ENCODE measurements around the gene USP12.
"Not testable (repeated sequence)": the region's sequence is repeated elsewhere in the genome, so short reads cannot be mapped to it uniquely, and the experiment has no call there.

Gene USP12

GRCh38 chr13:27149702-27150101 lies 21.9 kb downstream of the USP12 start:
- no peak for DNase-seq (ENCODE audit: low read depth)

GRCh38 chr13:27148900-27149299 lies 22.7 kb downstream of the USP12 start:
- no peak for DNase-seq (ENCODE audit: low read depth)

- no peak for DNase-seq (ENCODE audit: low read depth)
Observed at GRCh38 chr13:27147530-27148170, 24.0 kb downstream of the USP12 start.

GRCh38 chr13:27141746-27142145 lies 29.9 kb downstream of the USP12 start:
- no peak for DNase-seq (ENCODE audit: low read depth)

- not testable (repeated sequence) for DNase-seq (ENCODE audit: low read depth)
Observed at GRCh38 chr13:27141159-27141558, 30.5 kb downstream of the USP12 start.

GRCh38 chr13:27140060-27140459 lies 31.6 kb downstream of the USP12 start:
- no peak for DNase-seq (ENCODE audit: low read depth)

GRCh38 chr13:27139565-27139964 lies 32.0 kb downstream of the USP12 start:
- DNase-seq (ENCODE audit: low read depth), result no peak

- no peak for DNase-seq (ENCODE audit: low read depth)
Observed at GRCh38 chr13:27138457-27139093, 33.0 kb downstream of the USP12 start.

GRCh38 chr13:27137759-27138158 lies 33.9 kb downstream of the USP12 start:
- no peak for DNase-seq (ENCODE audit: low read depth)

GRCh38 chr13:27135023-27135422 lies 36.6 kb downstream of the USP12 start:
- DNase-seq (ENCODE audit: low read depth), result no peak

- DNase-seq (ENCODE audit: low read depth), result no peak
Observed at GRCh38 chr13:27133889-27134288, 37.7 kb downstream of the USP12 start.

GRCh38 chr13:27132538-27132937 lies 39.1 kb downstream of the USP12 start:
- DNase-seq (ENCODE audit: low read depth), result no peak

- no peak for DNase-seq (ENCODE audit: low read depth)
Observed at GRCh38 chr13:27131906-27132305, 39.7 kb downstream of the USP12 start.

- peak; percentile 78 for DNase-seq (ENCODE audit: low read depth)
Observed at GRCh38 chr13:27130979-27131623, 40.5 kb downstream of the USP12 start.

- no peak for DNase-seq (ENCODE audit: low read depth)
Observed at GRCh38 chr13:27130223-27130978, 41.2 kb downstream of the USP12 start.

GRCh38 chr13:27128825-27129627 lies 42.6 kb downstream of the USP12 start:
- no peak for DNase-seq (ENCODE audit: low read depth)

- no peak for DNase-seq (ENCODE audit: low read depth)
Observed at GRCh38 chr13:27126859-27127258, 44.8 kb downstream of the USP12 start.

- DNase-seq (ENCODE audit: low read depth), result no peak
Observed at GRCh38 chr13:27125357-27126282, 46.0 kb downstream of the USP12 start.

GRCh38 chr13:27124571-27124970 lies 47.0 kb downstream of the USP12 start:
- DNase-seq (ENCODE audit: low read depth), result no peak

- not testable (repeated sequence) for DNase-seq (ENCODE audit: low read depth)
Observed at GRCh38 chr13:27123445-27123844, 48.2 kb downstream of the USP12 start.

- DNase-seq (ENCODE audit: low read depth), result no peak
Observed at GRCh38 chr13:27122036-27122435, 49.6 kb downstream of the USP12 start.
